GM18502 (cell line): ENCODE measurements around the gene HDAC4.

Experiments
- ATAC-seq: cut with Tn5 transposase; IDR thresholded peaks from one replicate; pipeline ENCODE4 v1.9.1; 2021; ENCODE audit warnings: mild to moderate bottlenecking; ENCODE audit not compliant: unreplicated experiment, poor library complexity

HDAC4 gene

GRCh38 chr2:239331560-239331959 lies 69.3 kb downstream of the HDAC4 start:
- no peak for ATAC-seq

DNA sequence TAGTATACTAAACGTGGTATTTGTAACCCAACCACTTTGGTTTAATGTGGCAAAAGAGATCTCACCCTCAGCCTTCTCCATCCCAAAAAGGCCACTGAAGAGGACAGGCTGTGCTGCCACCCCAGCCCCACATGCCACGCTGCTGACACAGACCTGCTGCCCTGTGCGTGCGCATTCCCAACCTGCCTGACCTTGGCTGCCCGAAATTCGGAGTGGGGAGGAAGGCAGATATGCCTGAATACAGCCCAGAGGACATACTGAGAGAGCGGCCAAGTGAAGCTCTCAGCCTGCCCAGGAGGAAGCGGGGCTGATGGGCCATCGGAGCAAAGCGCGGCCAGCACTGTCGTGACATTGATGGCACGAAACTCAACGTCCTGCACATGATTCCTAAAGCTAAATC lies 70.0 kb downstream of the HDAC4 start:
- no peak for ATAC-seq

- ATAC-seq, result no peak
These were observed 70.7 kb downstream of the HDAC4 start for GRCh38 chr2:239329972-239330572.

GRCh38 chr2:239329284-239329971 lies 71.4 kb downstream of the HDAC4 start:
- no peak for ATAC-seq

GRCh38 chr2:239328351-239329191 lies 72.2 kb downstream of the HDAC4 start:
- no peak for ATAC-seq

DNA sequence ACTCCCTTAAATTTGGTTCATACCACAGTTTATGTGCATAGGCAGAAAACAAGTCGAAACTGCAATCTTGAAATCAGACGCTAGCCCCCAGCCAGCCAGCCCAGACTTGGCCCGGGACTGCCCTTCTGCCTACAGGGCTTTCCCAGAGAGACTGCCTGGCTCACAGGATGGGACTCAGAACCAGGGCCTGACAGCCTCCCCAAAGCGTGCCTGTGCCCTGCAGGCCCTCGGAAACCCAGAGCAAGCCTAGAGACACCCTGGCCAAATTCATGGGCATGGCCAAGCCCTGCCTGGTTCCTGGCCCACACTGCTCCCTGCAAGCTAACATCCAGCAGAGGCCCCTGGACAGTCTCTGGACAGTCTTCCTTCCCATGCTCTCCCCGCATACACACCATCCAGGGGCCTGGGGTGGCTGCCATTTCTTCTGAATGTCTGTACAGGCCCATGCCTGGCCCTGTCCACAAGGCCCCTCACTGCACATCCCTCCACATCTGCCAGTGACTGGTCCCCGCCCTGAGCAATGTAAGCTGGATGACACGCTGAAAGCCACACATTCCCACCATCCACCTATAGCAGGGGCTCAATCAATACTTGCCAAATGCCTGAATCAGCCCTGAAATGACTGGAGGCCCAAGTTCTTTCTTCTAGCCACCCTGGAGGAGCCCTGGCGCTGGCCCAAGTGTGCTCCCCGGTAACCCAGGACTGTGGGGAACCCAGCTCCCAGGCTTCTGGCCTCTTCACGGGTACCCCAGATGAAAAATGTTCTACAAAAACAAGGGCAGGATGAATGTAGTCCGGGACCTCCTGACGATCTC lies 73.1 kb downstream of the HDAC4 start:
- no peak for ATAC-seq

DNA sequence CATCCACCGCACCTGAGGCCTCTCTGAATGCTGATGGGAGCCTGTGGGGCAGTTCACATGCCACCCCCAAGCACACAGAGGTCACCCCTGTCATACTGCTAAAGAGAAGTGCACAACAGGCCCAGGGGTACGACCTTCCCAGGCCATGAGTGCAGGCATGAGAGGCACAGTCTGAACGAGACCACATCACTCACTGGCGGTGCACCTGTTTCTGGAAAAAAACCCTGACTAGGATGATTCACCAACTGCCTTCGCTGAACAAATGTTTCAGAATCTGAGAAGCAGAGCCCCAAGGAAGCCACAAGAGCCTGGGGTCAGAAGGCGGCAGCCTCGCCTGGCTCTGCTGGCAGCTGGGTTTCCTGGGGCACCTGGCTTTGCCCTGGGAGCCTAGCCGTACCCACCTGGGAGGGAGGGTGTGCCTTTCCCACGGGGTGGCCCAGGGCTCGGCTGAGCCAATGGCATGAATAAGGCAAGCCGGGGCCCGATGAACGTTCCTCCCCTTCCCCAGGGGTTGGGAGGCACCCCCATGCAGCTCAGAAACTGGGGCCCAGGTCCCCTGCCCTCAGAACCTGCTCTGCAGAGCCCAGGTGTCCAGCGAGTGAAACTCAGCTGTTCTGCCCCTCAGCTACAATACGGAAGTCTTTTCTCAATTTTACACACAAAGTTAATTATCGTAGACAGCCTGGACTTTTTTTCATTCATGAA lies 73.8 kb downstream of the HDAC4 start:
- ATAC-seq, result no peak

DNA sequence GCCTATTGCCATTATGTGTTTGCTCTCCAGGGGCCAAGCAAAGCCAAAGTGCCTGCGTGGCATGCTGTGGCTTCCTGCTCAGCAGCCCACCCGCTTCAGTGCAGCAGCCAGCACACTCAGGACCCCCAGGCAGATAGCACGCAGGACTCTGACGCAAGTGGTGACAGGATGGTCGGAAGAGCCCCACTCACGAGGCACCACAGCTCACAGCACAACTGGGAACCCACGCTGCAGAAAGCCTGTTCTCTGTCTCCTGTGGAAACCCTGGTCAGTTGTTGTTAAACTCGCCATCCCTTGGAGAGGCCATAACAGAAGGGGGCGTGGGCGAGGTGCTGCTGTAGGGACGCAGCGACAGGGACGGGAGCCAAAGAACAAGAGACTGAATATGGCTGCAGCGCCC lies 76.4 kb downstream of the HDAC4 start:
- ATAC-seq, result no peak

DNA sequence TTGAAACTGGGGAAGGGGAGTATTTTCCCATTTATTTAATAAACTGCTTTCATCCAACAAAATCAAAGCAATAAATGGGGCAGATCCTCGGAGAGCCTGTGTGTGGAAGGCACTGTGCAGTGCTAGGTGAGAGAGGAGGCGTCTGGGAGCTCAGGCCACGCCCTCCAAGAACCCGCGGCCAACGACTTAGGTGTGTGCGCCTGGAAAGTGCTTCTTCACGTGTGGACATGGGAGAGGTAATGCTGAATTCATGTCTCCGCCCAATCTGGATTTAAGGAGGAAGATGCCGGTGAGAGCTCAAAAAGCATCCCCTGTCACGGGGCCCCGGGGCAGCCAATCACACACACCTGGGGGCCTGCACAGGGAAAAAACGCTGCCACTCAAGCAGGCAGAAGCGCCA lies 77.4 kb downstream of the HDAC4 start:
- ATAC-seq, result no peak

DNA sequence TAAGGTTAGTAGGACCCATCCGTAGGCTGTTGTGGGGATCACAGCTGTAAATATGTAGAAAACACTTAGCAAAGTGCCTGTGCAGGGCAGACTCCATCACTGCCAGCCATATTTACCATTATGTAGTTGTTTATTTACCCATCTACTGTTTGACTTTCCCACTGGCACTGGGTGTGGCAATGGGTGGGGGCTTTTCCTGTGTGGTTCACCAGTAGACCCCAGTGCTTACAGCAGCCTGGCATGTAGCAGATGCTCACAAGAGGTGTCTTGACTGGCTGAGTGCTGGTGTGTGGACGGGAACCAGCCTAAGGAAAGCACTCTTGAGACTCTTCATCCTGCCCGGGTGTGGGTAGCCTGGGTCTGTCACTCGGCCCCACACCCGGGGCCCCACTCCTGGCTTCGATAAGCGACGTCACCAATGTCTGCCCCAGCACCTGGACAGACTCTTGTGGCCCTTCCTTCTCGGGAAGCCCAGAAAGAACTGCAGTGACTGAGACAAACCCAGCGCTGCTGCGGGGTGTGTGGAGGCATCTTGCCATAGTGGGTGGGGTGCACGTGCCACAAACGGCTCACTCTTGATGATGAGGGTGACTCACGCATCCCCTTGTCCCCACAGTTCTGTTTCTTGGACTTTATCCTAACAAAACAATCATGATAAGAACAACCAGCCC lies 78.3 kb downstream of the HDAC4 start:
- ATAC-seq, result no peak

- no peak for ATAC-seq
These were observed 79.0 kb downstream of the HDAC4 start for GRCh38 chr2:239321596-239322415.

DNA sequence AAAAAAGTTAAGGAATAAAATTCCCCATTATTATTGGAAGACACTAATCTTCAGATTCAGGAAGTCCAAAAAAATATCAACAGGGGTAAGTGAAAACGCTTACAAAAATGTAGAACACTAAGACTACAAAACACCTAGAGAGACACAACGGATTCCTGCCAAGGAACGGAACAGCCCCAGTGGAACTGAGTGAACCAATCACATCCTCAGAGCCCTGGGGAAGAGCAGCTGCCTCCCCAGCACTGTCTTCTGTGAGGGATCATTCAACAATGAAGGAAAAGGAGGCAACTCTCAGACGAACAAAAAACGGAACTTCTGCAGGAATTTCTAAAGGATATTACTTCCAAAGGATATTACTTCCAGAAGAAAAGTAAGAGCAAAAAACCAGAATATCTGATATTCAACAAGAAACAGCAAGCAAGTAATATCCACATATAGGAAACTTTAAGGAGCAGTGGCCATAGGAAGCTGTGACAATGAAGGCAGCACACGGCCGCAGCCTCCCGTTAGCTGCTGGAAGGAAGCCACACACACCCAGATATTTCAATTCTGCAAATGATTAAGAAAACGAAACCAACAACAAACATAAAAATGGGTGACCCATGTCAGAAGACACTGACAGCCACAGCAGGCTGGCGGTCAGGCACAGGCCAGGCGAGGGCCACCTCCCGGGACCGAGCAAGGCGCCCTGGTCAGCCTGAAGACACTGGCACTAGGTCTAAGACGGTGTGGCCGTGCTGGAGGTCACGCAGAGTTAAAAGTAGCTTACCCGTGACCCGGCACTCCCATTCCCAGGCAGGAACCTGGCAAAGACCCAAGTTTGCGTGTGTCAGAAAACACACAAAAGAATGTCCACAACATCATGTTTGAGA lies 81.8 kb downstream of the HDAC4 start:
- ATAC-seq, result no peak

DNA sequence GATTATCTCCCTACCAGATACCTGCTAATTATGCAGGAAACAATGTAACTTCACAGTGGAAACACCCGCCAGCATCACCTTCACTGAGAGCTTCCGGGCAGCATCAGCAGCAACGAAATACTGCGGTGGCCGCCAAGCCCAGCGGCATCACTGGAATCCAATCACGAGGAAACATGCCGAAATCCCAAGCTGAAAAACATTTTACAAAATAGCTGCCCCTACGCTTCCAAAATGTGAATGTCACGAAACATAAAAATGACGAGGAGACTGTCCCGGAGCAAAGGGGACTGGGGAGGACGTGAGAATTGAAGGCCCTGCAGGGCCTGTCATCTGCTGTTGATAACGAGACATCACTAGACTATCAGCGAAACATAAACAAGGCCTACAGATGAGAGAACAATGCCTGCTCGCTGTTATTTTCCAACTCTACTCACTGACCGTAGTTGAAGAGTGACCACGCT lies 82.6 kb downstream of the HDAC4 start:
- no peak for ATAC-seq

DNA sequence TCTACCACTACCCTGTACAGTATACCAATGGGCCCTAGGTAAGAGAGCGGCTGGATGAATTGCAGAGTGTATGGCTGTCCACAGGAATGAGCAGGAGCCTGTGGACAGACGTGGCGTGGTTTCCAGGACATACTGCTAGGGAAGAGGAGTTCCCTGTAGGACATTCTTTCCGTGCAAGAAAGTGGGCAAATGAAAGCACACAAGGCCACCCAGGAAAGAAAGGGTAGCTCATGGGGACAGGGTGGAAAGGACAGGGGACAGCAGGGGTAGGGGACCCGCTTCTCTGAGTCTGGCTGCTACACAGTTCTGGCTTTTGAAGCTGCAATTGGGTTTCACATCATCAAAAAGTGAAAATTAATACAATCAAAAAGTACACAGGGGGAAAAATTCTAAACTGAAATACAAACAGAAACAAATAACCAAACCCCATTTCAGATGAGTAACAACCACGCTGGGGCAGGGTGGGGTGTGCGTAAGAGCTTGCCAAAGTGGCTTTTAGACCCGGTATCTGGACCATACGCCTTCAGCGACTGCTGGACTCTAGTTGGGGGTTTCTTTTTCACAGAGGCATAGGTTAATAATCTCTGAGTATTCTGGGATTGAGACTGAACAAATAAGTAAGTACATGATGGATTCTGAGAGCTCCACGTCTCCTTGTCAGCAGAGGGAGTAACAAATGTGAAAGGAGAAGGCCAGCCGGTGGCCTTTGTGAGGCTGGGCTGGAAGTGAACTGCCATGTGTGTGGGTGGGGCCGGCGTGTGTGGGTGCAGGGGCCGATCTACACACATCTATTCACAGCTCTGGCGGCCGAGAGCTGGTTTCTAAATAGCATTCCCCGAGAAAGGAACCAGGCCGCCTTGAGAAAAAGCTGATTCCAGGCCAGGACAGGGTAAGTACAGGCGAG lies 84.0 kb downstream of the HDAC4 start:
- ATAC-seq, result no peak

GRCh38 chr2:239315308-239315707 lies 85.5 kb downstream of the HDAC4 start:
- ATAC-seq, result no peak

GRCh38 chr2:239313776-239314175 lies 87.0 kb downstream of the HDAC4 start:
- ATAC-seq, result no peak
